HEK293T (cell line): ENCODE data around the gene ARHGAP42.

Experiments used
- ARNT ChIP-seq: fragments of 450-650 bp; IDR thresholded peaks from 2 replicates; pipeline ENCODE4 v1.6.1; 2017; ENCODE audit warnings: mild to moderate bottlenecking
- BHLHE40 ChIP-seq: fragments of 450-650 bp; IDR thresholded peaks from 2 replicates; pipeline ENCODE4 v1.6.1; 2016; ENCODE audit warnings: mild to moderate bottlenecking, moderate library complexity, borderline replicate concordance
- CTBP1 ChIP-seq: fragments of 450-650 bp; IDR thresholded peaks from 2 replicates; pipeline ENCODE4 v1.6.1; 2016; ENCODE audit warnings: borderline replicate concordance
- ELF4 ChIP-seq: fragments of 450-650 bp; IDR thresholded peaks from 2 replicates; pipeline ENCODE4 v1.6.1; 2017; ENCODE audit warnings: antibody characterized with exemption
- FOXK2 ChIP-seq: fragments of 450-650 bp; IDR thresholded peaks from 2 replicates; pipeline ENCODE4 v1.6.1; 2016; ENCODE audit warnings: mild to moderate bottlenecking
- FOXM1 ChIP-seq: fragments of 450-650 bp; IDR thresholded peaks from 2 replicates; pipeline ENCODE4 v1.6.1; 2017; ENCODE audit warnings: mild to moderate bottlenecking, borderline replicate concordance
- HDGF ChIP-seq: fragments of 450-650 bp; IDR thresholded peaks from 2 replicates; pipeline ENCODE4 v1.6.1; 2017; ENCODE audit warnings: antibody characterized with exemption, borderline replicate concordance
- NFRKB ChIP-seq: fragments of 450-650 bp; IDR thresholded peaks from 2 replicates; pipeline ENCODE4 v1.6.1; 2016; ENCODE audit warnings: mild to moderate bottlenecking, moderate library complexity
- SP1 ChIP-seq: fragments of 450-650 bp; IDR thresholded peaks from 2 replicates; pipeline ENCODE4 v1.6.1; 2017
- TARDBP ChIP-seq: fragments of 450-650 bp; IDR thresholded peaks from 2 replicates; pipeline ENCODE4 v1.6.1; 2016
- ZNF384 ChIP-seq: fragments of 450-650 bp; IDR thresholded peaks from 2 replicates; pipeline ENCODE4 v1.6.1; 2016
- TF ChIP-seq, protein P1 (sequence below): fragments of 450-650 bp; IDR thresholded peaks from 2 replicates; pipeline ENCODE4 v1.6.1; 2016

DNA sequence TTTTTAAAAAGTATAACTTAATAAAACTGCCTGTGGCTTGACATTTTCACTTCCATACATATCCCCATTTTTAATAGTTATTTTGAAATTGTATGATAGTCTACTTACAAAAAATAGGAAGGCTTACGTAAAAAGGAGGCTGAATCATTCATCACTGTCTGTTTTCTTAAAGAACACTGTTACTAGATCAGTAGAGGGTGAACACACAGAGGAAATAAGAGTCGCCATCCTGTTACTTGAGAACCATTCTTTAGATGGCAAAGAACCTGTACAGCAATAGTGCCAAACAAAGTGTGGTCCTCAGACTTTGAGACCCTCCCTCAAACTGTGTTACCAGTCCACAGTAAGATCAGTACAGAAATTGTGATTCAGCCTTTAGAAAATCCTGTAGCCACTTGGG lies 261.8 kb downstream of the ARHGAP42 start:
- TF ChIP-seq TARDBP, result no peak
- TF ChIP-seq BHLHE40, result no peak
- TF ChIP-seq ZNF384, result no peak
- TF ChIP-seq FOXK2, result no peak
- TF ChIP-seq FOXM1, result no peak
- no peak for TF ChIP-seq NFRKB
- no peak for TF ChIP-seq ARNT
- no peak for TF ChIP-seq CTBP1
- TF ChIP-seq HDGF, result no peak
- TF ChIP-seq, protein P1, sequence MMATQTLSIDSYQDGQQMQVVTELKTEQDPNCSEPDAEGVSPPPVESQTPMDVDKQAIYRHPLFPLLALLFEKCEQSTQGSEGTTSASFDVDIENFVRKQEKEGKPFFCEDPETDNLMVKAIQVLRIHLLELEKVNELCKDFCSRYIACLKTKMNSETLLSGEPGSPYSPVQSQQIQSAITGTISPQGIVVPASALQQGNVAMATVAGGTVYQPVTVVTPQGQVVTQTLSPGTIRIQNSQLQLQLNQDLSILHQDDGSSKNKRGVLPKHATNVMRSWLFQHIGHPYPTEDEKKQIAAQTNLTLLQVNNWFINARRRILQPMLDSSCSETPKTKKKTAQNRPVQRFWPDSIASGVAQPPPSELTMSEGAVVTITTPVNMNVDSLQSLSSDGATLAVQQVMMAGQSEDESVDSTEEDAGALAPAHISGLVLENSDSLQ, result no peak
- TF ChIP-seq ELF4, result no peak
- TF ChIP-seq SP1, result no peak
